ENCODE measurements around the gene UBXN7. TPM values are rescaled to one million over a fixed set of nuclear protein-coding genes. Genes with fewer than 3 reads are reported as not detected.
"Not testable (repeated sequence)": the region's sequence is repeated elsewhere in the genome, so short reads cannot be mapped to it uniquely, and the experiment has no call there.

Gene UBXN7
- total RNA-seq, 1 experiment from 2014 or later: 10.2 TPM

- H3K4me1 ChIP-seq (ENCODE audit: insufficient read depth, low read length); H3K79me2 ChIP-seq (ENCODE audit: low read length); H3K9me3 ChIP-seq (ENCODE audit: low read length); H2AFZ ChIP-seq (ENCODE audit: low read length); H3F3A ChIP-seq (ENCODE audit: low read length, unreplicated experiment); H3K4me3 ChIP-seq (ENCODE audit: low read length); H3K9ac ChIP-seq (ENCODE audit: low read length); H3K36me3 ChIP-seq (ENCODE audit: low read depth, low read length); H3K27ac ChIP-seq (ENCODE audit: low read length); POLR2A ChIA-PET (ENCODE audit: unreplicated experiment); BruUV-seq (replicated peaks); H3K9me2 ChIP-seq (replicated peaks; ENCODE audit: low read length); intact Hi-C loops (cut with micrococcal nuclease); CTCF ChIA-PET; H3K4me2 ChIP-seq (ENCODE audit: low read length); H3K27me3 ChIP-seq (ENCODE audit: low read length); H4K20me1 ChIP-seq (ENCODE audit: low read length): not testable (repeated sequence)
- peak; percentile 45 for TF ChIP-seq CTCF (conservative IDR thresholded peaks at IDR 0.05; ENCODE audit: low read depth, low read length)
- DNase-seq (peak; percentile 40), ATAC-seq (0 out of 2 replicates have a peak, but pooled peaks have one; percentile 35)
Observed at GRCh38 chr3:196445391-196445790, 13.2 kb upstream of the UBXN7 start.

GRCh38 chr3:196444500-196444894 is 12.3 kb upstream of the UBXN7 start:
- ATAC-seq (no peak; the same call in 1 of the 2 replicates), DNase-seq (no peak)
- Histone ChIP-seq H2AFZ (ENCODE audit: low read length) (no peak overlapping the region), H3K4me3 (ENCODE audit: low read length) (no peak overlapping the region), H3K27ac (ENCODE audit: low read length) (no peak overlapping the region), H4K20me1 (ENCODE audit: low read length) (no peaks in the 10 kb centered on the region), H3F3A (ENCODE audit: low read length, unreplicated experiment) (no peaks in the 10 kb centered on the region), H3K4me1 (ENCODE audit: insufficient read depth, low read length) (0 out of 2 replicates have a peak, but pooled peaks cover 5% of the 10 kb centered on the region), H3K36me3 (ENCODE audit: low read depth, low read length) (no peaks in the 10 kb centered on the region), H3K9me2 (replicated peaks; ENCODE audit: low read length) (no peaks in the 10 kb centered on the region), H3K79me2 (ENCODE audit: low read length) (no peaks in the 10 kb centered on the region), H3K9me3 (ENCODE audit: low read length) (no peaks in the 10 kb centered on the region), H3K4me2 (ENCODE audit: low read length) (no peak overlapping the region), H3K27me3 (ENCODE audit: low read length) (no peaks in the 10 kb centered on the region), H3K9ac (ENCODE audit: low read length) (no peak overlapping the region)
- BruUV-seq (replicated peaks): no TSS peak
- intact Hi-C loops (cut with micrococcal nuclease): no loop called here
- no peak for TF ChIP-seq EZH2 (IDR thresholded peaks at IDR 0.05; ENCODE audit: low read length, unreplicated experiment)
- ChIA-PET CTCF (interaction anchor here (0.6 kb wide), 1 partner anchor 24 kb away, joined by 3 read pairs; no protein-coding TSS in a partner anchor), POLR2A (ENCODE audit: unreplicated experiment) (interaction anchor here (0.6 kb wide), 1 partner anchor 1456 kb away, joined by 5 read pairs; no protein-coding TSS in a partner anchor)

- no peaks in the 10 kb centered on the region for H4K20me1 ChIP-seq (ENCODE audit: low read length)
- POLR2A ChIA-PET (ENCODE audit: unreplicated experiment): no interaction called here
- DNase-seq (no peak), ATAC-seq (no peak)
- no peak overlapping the region for H3K4me2 ChIP-seq (ENCODE audit: low read length)
- no peaks in the 10 kb centered on the region for H3K27me3 ChIP-seq (ENCODE audit: low read length)
- no peak overlapping the region for H3K9ac ChIP-seq (ENCODE audit: low read length)
- intact Hi-C loops (cut with micrococcal nuclease): no loop called here
- H3K36me3 ChIP-seq (ENCODE audit: low read depth, low read length): no peaks in the 10 kb centered on the region
- H3K79me2 ChIP-seq (ENCODE audit: low read length): no peaks in the 10 kb centered on the region
- H3K4me3 ChIP-seq (ENCODE audit: low read length): no peak overlapping the region
- no peaks in the 10 kb centered on the region for H3F3A ChIP-seq (ENCODE audit: low read length, unreplicated experiment)
- H3K27ac ChIP-seq (ENCODE audit: low read length): no peak overlapping the region
- BruUV-seq (replicated peaks): no TSS peak
- CTCF ChIA-PET: interaction anchor here (0.6 kb wide), 1 partner anchor 111 kb away, joined by 3 read pairs; no protein-coding TSS in a partner anchor
- TF ChIP-seq EZH2 (IDR thresholded peaks at IDR 0.05; ENCODE audit: low read length, unreplicated experiment) (no peak), CTCF (conservative IDR thresholded peaks at IDR 0.05; ENCODE audit: low read depth, low read length) (no peak), EZH2phosphoT487 (IDR thresholded peaks at IDR 0.05; ENCODE audit: borderline replicate concordance, low read length) (no peak)
- no peaks in the 10 kb centered on the region for H3K9me3 ChIP-seq (ENCODE audit: low read length)
- H3K9me2 ChIP-seq (replicated peaks; ENCODE audit: low read length): no peaks in the 10 kb centered on the region
- no peak overlapping the region for H2AFZ ChIP-seq (ENCODE audit: low read length)
- 0 out of 2 replicates have a peak, but pooled peaks cover 5% of the 10 kb centered on the region for H3K4me1 ChIP-seq (ENCODE audit: insufficient read depth, low read length)
Observed at GRCh38 chr3:196440696-196441095, 8.5 kb upstream of the UBXN7 start.

Data from PC-3 (cell line).